MCF 10A (cell line): ENCODE results near the gene NEK1. TPM values are rescaled to one million over a fixed set of nuclear protein-coding genes. Genes with fewer than 3 reads are reported as not detected.

ENCODE experiments used
- BruUV-seq: library from RNA; stranded (reverse); fragments of 400-500 nt; replicated peaks from 2 replicates; lab custom pipeline; 2021; lab: Mats Ljungman, UMichigan
- CTCF ChIA-PET: fragments of 300-600 bp; sonication (Branson Sonifier 250); formaldehyde crosslinking; extraction: SDS; loops from one replicate; lab custom pipeline; 2021; ENCODE audit warnings: antibody characterized with exemption, inconsistent platforms; lab: Yijun Ruan, JAX
- POLR2A ChIA-PET: fragments of 300-600, 350-650 bp; sonication (Branson Sonifier 250); formaldehyde crosslinking; extraction: SDS; loops from one replicate; lab custom pipeline; 2020; ENCODE audit warnings: antibody characterized with exemption, inconsistent platforms; lab: Yijun Ruan, JAX
- DNase-seq: peaks from one replicate; pipeline ENCODE4 v3.0.0-alpha.2; 2018; ENCODE audit not compliant: unreplicated experiment
- H3K27ac Mint-ChIP-seq: one replicate; pipeline ENCODE4 v1.8.0; 2022; ENCODE audit warnings: mild to moderate bottlenecking, low read depth, mixed read lengths; ENCODE audit not compliant: unreplicated experiment
- H3K27me3 Mint-ChIP-seq: one replicate; pipeline ENCODE4 v1.8.0; 2022; ENCODE audit warnings: mixed read lengths; ENCODE audit not compliant: insufficient read depth, unreplicated experiment
- H3K36me3 Mint-ChIP-seq: one replicate; pipeline ENCODE4 v1.8.0; 2022; ENCODE audit warnings: mild to moderate bottlenecking, moderate library complexity, mixed read lengths; ENCODE audit not compliant: insufficient read depth, unreplicated experiment
- H3K4me1 Mint-ChIP-seq: one replicate; pipeline ENCODE4 v1.8.0; 2022; ENCODE audit warnings: mixed read lengths; ENCODE audit not compliant: insufficient read depth, unreplicated experiment
- H3K4me3 Mint-ChIP-seq: one replicate; pipeline ENCODE4 v1.8.0; 2022; ENCODE audit warnings: mild to moderate bottlenecking, moderate library complexity, mixed read lengths; ENCODE audit not compliant: unreplicated experiment
- H3K9me3 Mint-ChIP-seq: one replicate; pipeline ENCODE4 v1.8.0; 2022; ENCODE audit warnings: mixed read lengths; ENCODE audit not compliant: unreplicated experiment
- CTCF ChIP-seq: fragments of 200-600 bp; IDR thresholded peaks from one replicate; pipeline ENCODE4 v1.8.0; 2022; ENCODE audit warnings: antibody characterized with exemption, mild to moderate bottlenecking; ENCODE audit not compliant: unreplicated experiment
- intact Hi-C: fragments of 100-400 bp; cut with micrococcal nuclease; formaldehyde crosslinking; loops from 2 replicates; pipeline ENCODE4 v1.14.1; 2022
- total RNA-seq: library from RNA; stranded (reverse); gene quantifications from 2 replicates; pipeline ENCODE4 v1.2.3, GENCODE V29; 2022

The NEK1 gene
- total RNA-seq, 1 experiment from 2014 or later: 15.5 TPM

DNA sequence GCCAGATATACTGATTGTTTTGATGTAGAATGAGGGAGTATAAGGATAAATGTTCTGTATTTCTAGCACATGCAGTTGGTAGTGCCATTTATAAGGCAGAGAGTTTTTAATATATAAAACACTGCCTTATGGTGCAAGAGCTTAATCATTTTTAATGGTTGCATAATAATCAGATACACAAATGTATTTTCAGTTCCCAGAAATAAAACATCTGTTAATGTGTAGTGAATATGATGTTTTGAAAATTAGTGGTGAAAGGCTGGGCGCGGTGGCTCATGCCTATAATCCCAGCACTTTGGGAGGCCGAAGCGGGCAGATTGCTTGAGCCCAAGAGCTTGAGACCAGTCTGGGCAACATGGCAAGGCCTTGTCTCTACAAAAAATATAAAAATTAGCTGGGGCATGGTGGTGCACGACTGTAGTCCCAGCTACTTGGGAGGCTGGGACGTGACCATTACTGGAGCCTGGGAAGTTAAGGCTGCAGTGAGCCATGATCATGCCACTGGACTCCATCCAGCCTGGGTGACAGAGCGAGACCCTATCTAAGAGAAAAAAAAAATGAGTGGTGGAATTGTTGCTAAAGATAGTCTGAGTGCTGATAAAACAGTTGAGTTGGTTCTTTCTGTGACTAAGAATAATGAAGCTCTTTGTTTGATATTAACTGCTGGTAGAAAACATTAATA lies 37.3 kb upstream of the NEK1 start:
- no TSS peak for BruUV-seq
- intact Hi-C loops: no loop called here
- no peak for TF ChIP-seq CTCF
- no peak for DNase-seq
- no peak overlapping the region for H3K27ac Mint-ChIP-seq
- H3K36me3 Mint-ChIP-seq: peaks cover 13% of the 10 kb centered on the region
- H3K27me3 Mint-ChIP-seq: no peaks in the 10 kb centered on the region
- peaks cover 9% of the 10 kb centered on the region for H3K4me1 Mint-ChIP-seq
- ChIA-PET POLR2A (interaction anchor here (0.6 to 3.8 kb wide), 5 partner anchors 10 to 401 kb away, joined by 3 to 23 read pairs (median 5); partner anchors contain the start of gene CLCN3), CTCF (interaction anchor here (0.7 to 1.3 kb wide), 3 partner anchors 8 to 71 kb away, joined by 3 read pairs; no protein-coding TSS in a partner anchor)
- no peaks in the 10 kb centered on the region for H3K9me3 Mint-ChIP-seq
- H3K4me3 Mint-ChIP-seq: no peak overlapping the region

DNA sequence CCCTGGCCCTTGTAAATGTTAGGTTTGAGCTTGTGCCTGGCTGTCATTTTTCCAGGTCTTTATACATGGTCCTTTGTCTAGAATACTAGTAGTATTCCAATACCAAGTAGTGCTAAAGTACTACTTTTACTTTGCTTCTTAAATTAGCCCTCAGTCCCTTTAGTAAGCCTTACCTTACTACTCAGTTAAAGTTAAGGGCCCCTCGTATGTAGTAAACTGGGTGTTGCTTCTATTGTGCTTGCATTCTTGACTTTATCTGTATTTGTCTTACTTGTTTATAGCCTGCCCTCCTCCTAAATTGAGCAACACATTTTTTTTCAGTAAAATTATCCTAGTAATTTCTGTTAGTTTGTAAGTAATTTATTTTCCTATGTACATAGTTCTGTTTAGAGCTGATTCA lies 33.2 kb upstream of the NEK1 start:
- ChIA-PET CTCF (interaction anchor here (0.9 to 1.0 kb wide), 2 partner anchors 14 to 398 kb away, joined by 3 to 5 read pairs; no protein-coding TSS in a partner anchor), POLR2A (interaction anchor here (1.1 to 1.7 kb wide), 2 partner anchors 14 to 24 kb away, joined by 3 to 9 read pairs; no protein-coding TSS in a partner anchor)
- intact Hi-C loops: no loop called here
- H3K4me3 Mint-ChIP-seq: no peak overlapping the region
- H3K27ac Mint-ChIP-seq: no peak overlapping the region
- peaks cover 9% of the 10 kb centered on the region for H3K4me1 Mint-ChIP-seq
- H3K9me3 Mint-ChIP-seq: no peaks in the 10 kb centered on the region
- BruUV-seq: no TSS peak
- TF ChIP-seq CTCF: no peak
- DNase-seq: no peak
- peaks cover 13% of the 10 kb centered on the region for H3K36me3 Mint-ChIP-seq
- no peaks in the 10 kb centered on the region for H3K27me3 Mint-ChIP-seq

- H3K27ac Mint-ChIP-seq: no peak overlapping the region
- no peaks in the 10 kb centered on the region for H3K27me3 Mint-ChIP-seq
- CTCF ChIA-PET: interaction anchor here (0.9 kb wide), 1 partner anchor 15 kb away, joined by 3 read pairs; no protein-coding TSS in a partner anchor
- H3K4me3 Mint-ChIP-seq: no peak overlapping the region
- TF ChIP-seq CTCF: no peak
- BruUV-seq: no TSS peak
- no peak for DNase-seq
- intact Hi-C loops: no loop called here
- H3K9me3 Mint-ChIP-seq: no peaks in the 10 kb centered on the region
- POLR2A ChIA-PET: interaction anchor here (1.1 to 1.7 kb wide), 3 partner anchors 15 to 23 kb away, joined by 3 to 9 read pairs (median 3); no protein-coding TSS in a partner anchor
- H3K36me3 Mint-ChIP-seq: peaks cover 13% of the 10 kb centered on the region
- H3K4me1 Mint-ChIP-seq: peaks cover 8% of the 10 kb centered on the region
These were observed 32.4 kb upstream of the NEK1 start for GRCh38 chr4:169644802-169645201.

GRCh38 chr4:169640261-169640870 lies 28.0 kb upstream of the NEK1 start:
- H3K4me1 Mint-ChIP-seq: no peaks in the 10 kb centered on the region
- H3K27me3 Mint-ChIP-seq: no peaks in the 10 kb centered on the region
- H3K36me3 Mint-ChIP-seq: peaks cover 46% of the 10 kb centered on the region
- no peak for DNase-seq
- BruUV-seq: no TSS peak
- intact Hi-C loops: no loop called here
- CTCF ChIA-PET: interaction anchor here (0.6 to 1.3 kb wide), 2 partner anchors 10 to 27 kb away, joined by 3 to 4 read pairs; no protein-coding TSS in a partner anchor
- H3K9me3 Mint-ChIP-seq: no peaks in the 10 kb centered on the region
- POLR2A ChIA-PET: interaction anchor here (0.9 to 1.3 kb wide), 5 partner anchors 9 to 20 kb away, joined by 3 to 5 read pairs (median 3); partner anchors contain the start of gene CLCN3
- no peak overlapping the region for H3K4me3 Mint-ChIP-seq
- H3K27ac Mint-ChIP-seq: no peak overlapping the region
- no peak for TF ChIP-seq CTCF
